ENCODE measurements around the gene PTH.

The PTH gene

GRCh38 chr11:13450832-13451397 lies 44.9 kb downstream of the PTH start:
- DNase-seq (ENCODE audit: low read depth), result no peak
- no peak for TF ChIP-seq CTCF (conservative IDR thresholded peaks at IDR 0.05; ENCODE audit: low read depth, low read length)

DNA sequence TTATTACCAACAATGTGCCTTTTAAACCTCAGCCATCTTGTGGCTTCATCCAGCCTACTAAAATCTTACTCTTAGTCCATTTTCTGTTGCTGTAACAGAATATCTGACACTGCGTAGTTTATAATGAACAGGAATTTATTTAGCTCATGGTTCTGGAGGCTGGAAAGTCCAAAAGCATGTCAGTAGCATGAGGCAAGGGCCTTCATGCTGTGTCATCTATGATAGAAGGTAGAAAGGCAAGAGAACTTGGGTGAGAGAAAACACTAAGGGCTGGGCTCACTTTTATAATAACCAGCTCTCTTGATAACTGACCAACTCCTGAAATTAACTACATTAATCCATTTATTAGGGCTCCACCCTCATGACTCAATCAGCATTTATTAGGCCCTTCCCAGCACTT lies 46.3 kb downstream of the PTH start:
- TF ChIP-seq CTCF (conservative IDR thresholded peaks at IDR 0.05; ENCODE audit: low read depth, low read length), result no peak
- H3K4me3 ChIP-seq (ENCODE audit: low read length), result no peak overlapping the region
- no peak for DNase-seq (ENCODE audit: low read depth)

More at GRCh38 chr11:13450832-13451397, 44.9 kb downstream of the PTH start:
- H3K4me3 ChIP-seq (ENCODE audit: low read length), result no peak overlapping the region

DNA sequence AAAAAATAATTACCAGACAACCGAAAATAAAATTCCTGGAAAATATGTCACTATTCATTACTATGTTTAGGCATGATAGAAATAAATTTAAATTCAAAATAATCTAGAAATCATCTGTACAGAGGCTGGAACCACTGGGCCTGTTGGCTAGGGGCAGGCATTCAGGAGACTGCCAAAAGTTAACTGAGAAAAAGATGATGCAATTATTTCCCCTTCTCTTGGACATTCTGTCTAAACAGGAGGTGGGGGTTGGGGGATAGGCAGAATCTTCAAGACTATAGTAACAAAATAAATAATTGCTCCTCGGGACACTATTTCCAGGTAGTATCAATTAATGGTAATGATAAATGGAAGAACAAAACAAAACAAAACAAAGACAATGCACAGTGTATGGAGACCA lies 46.9 kb downstream of the PTH start:
- no peak for TF ChIP-seq CTCF (conservative IDR thresholded peaks at IDR 0.05; ENCODE audit: low read depth, low read length)
- H3K4me3 ChIP-seq (ENCODE audit: low read length), result no peak overlapping the region
- no peak for DNase-seq (ENCODE audit: low read depth)

GRCh38 chr11:13446444-13446843 lies 49.4 kb downstream of the PTH start:
- no peak overlapping the region for H3K4me3 ChIP-seq (ENCODE audit: low read length)
- no peak for DNase-seq (ENCODE audit: low read depth)
- TF ChIP-seq CTCF (conservative IDR thresholded peaks at IDR 0.05; ENCODE audit: low read depth, low read length), result no peak

GRCh38 chr11:13445588-13445987 lies 50.2 kb downstream of the PTH start:
- no peak for TF ChIP-seq CTCF (conservative IDR thresholded peaks at IDR 0.05; ENCODE audit: low read depth, low read length)
- no peak overlapping the region for H3K4me3 ChIP-seq (ENCODE audit: low read length)
- DNase-seq (ENCODE audit: low read depth), result no peak
